Stimulated activated effector memory CD8-positive, alpha-beta T cell treated with anti-CD3 and anti-CD28 coated beads, Interleukin-12 subunit alpha, Interleukin-12 subunit beta, amount 100 ng/mL, for 72 hours (primary cell): ENCODE measurements around the gene OR14A16.

ENCODE experiments used
- ATAC-seq: fragments of 150-1000 bp; cut with Tn5 transposase; 2 replicates; pipeline ENCODE4 v1.10.0; 2021
- DNase-seq, 2 donors: peaks; one replicate each; pipeline ENCODE4 v3.0.0; 2021 to 2022; ENCODE audit warnings: low spot score in 2 of 2
- H3K27ac Mint-ChIP-seq: one replicate; pipeline ENCODE4 v1.8.0; 2022; ENCODE audit warnings: mild to moderate bottlenecking, mixed read lengths
- H3K36me3 Mint-ChIP-seq: one replicate; pipeline ENCODE4 v1.8.0; 2022; ENCODE audit warnings: mild to moderate bottlenecking, mixed read lengths
- H3K4me1 Mint-ChIP-seq: one replicate; pipeline ENCODE4 v1.8.0; 2022; ENCODE audit warnings: mixed read lengths
- H3K4me3 Mint-ChIP-seq: one replicate; pipeline ENCODE4 v1.8.0; 2022; ENCODE audit warnings: mild to moderate bottlenecking, mixed read lengths
- H3K9me3 Mint-ChIP-seq: one replicate; pipeline ENCODE4 v1.8.0; 2022; ENCODE audit warnings: mixed read lengths

Gene OR14A16

DNA sequence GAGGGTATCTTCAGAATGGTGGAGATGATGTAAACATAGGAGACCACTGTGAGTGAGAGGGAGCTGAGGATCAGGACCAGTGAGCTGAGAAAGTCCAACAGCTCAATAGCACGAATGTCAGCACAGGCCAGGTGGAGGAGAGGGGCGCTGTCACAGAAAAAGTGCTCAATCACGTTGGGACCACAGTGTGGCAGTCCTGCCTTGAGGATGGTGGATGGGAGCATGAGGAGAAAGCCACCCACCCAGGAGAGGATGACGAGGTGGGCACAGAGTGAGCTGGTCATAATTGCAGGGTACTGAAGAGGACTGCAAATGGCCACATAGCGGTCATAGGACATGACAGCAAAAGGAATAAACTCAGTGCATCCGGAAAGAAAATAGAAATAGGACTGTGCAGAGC lies 9.7 kb upstream of the OR14A16 start:
- ATAC-seq = no peak
- H3K27ac Mint-ChIP-seq = no peak overlapping the region

DNA sequence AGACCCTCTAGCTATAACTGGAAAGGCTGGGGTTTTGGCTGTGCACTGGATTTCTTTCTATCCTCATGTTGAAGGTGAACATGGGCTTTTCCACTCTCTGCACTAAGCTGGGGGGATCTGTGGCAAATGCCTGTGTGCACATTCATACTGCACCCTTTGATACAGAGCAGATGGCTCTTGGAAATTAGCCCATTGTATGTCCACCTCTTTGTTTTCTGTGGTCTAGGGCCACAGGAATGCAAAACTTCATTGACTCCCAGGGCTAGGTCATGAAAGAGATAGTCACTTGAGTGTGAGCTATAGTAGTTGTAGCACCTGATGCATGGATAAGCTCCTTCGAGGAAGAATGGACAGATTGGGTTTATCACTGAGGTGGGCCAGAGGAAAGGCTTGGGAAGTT lies 5.7 kb upstream of the OR14A16 start:
- H3K36me3 Mint-ChIP-seq = no peaks in the 10 kb centered on the region
- no peak overlapping the region for H3K27ac Mint-ChIP-seq
- ATAC-seq (no peak), DNase-seq (no peak)
- H3K9me3 Mint-ChIP-seq = peaks cover 6% of the 10 kb centered on the region
- no peaks in the 10 kb centered on the region for H3K4me1 Mint-ChIP-seq
- H3K4me3 Mint-ChIP-seq = no peak overlapping the region

More for the DNA sequence above, 9.7 kb upstream of the OR14A16 start:
- H3K4me1 Mint-ChIP-seq = no peaks in the 10 kb centered on the region
- H3K4me3 Mint-ChIP-seq = no peak overlapping the region
- no peaks in the 10 kb centered on the region for H3K36me3 Mint-ChIP-seq
- peaks cover 4% of the 10 kb centered on the region for H3K9me3 Mint-ChIP-seq
- DNase-seq = no peak

- ATAC-seq (no peak), DNase-seq (no peak)
- no peak overlapping the region for H3K4me3 Mint-ChIP-seq
- no peaks in the 10 kb centered on the region for H3K36me3 Mint-ChIP-seq
- H3K9me3 Mint-ChIP-seq = peaks cover 2% of the 10 kb centered on the region
- no peak overlapping the region for H3K27ac Mint-ChIP-seq
- H3K4me1 Mint-ChIP-seq = no peaks in the 10 kb centered on the region
Observed at GRCh38 chr1:247825362-247825761, 1.4 kb upstream of the OR14A16 start.

GRCh38 chr1:247822060-247822459 lies 1.9 kb downstream of the OR14A16 start:
- Mint-ChIP-seq H3K36me3 (no peaks in the 10 kb centered on the region), H3K4me1 (no peaks in the 10 kb centered on the region), H3K4me3 (no peak overlapping the region), H3K9me3 (peaks cover 2% of the 10 kb centered on the region), H3K27ac (no peak overlapping the region)
- no peak for DNase-seq
- ATAC-seq = no peak

DNA sequence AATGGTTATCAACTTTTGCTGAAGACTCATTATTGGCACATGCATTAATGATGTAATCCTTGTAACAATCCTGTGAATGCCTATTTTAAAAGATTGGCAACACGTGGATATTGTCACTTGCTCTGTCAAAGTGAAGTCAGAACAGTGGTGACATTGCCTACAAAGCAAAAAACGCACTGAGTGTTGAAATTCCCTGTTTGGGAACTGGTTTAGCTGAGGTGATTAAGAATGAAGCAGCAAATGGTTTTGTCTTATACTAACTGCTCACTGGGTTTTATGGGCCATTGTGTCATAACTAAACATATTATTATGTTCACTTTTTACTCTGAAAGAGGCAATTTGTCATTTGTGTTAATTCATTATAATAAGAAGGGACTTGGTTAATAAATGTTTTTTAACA lies 11.3 kb downstream of the OR14A16 start:
- Mint-ChIP-seq H3K27ac (no peak overlapping the region), H3K4me1 (no peaks in the 10 kb centered on the region), H3K36me3 (no peaks in the 10 kb centered on the region), H3K4me3 (no peak overlapping the region), H3K9me3 (peaks cover 3% of the 10 kb centered on the region)
- ATAC-seq (no peak), DNase-seq (no peak)

DNA sequence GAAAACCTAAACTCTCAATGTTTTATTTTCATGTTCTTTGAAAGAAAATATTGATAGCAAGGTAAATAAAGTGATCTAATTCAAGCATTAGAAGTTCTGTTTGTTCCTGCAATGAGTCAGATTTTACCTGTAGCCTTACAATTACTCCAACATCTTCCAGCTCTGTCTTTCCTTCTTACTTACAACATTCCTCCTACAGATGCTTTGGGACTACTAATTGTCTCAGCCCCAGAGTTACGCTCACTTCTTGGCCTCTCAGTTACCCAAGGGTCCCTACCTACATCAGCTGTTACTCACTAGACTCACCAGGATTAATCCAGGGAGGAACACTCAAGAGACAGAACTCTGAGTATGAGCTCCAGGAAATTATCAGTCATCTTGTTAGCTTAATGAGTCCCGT lies 26.4 kb downstream of the OR14A16 start:
- ATAC-seq (no peak), DNase-seq (no peak)
- H3K4me1 Mint-ChIP-seq = no peaks in the 10 kb centered on the region
- H3K36me3 Mint-ChIP-seq = no peaks in the 10 kb centered on the region
- no peak overlapping the region for H3K4me3 Mint-ChIP-seq
- H3K27ac Mint-ChIP-seq = no peak overlapping the region
- peaks cover 7% of the 10 kb centered on the region for H3K9me3 Mint-ChIP-seq

DNA sequence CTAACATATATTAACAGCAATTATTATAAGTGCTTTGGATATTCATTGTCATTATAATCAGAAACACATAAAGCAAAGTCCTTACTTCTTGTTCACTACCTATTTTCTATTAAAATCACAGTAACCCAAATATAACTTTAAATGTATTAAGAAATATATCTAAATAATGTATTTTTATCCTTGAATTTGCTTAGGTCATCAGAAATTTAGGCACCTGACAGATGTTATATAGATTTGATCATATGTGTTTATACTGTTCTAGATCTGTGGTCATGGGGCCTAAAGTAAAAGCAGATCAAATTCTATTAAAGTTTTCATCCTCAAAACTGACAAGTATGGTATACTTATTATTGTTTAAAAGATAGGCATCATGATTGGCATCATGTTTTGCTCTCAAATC lies 54.3 kb downstream of the OR14A16 start:
- no peaks in the 10 kb centered on the region for H3K36me3 Mint-ChIP-seq
- DNase-seq = no peak
- H3K27ac Mint-ChIP-seq = no peak overlapping the region
- H3K4me1 Mint-ChIP-seq = no peaks in the 10 kb centered on the region
- peaks cover 4% of the 10 kb centered on the region for H3K9me3 Mint-ChIP-seq
- H3K4me3 Mint-ChIP-seq = no peak overlapping the region
- no peak for ATAC-seq
